Endometrial microvascular endothelial cells (primary cell): Measurements from ENCODE around the gene PICALM. TPM values are rescaled to one million over a fixed set of nuclear protein-coding genes. Genes with fewer than 3 reads are reported as not detected.
"Not testable (repeated sequence)": the region's sequence is repeated elsewhere in the genome, so short reads cannot be mapped to it uniquely, and the experiment has no call there.

Experiments used
- in situ Hi-C: cut with HindIII; loops from 2 replicates; pipeline ENCODE4 v1.10.0; 2017; ENCODE audit warnings: low sequenced_read_pairs, low pct_unique_long_range_greater_than_20kb; ENCODE audit errors: inconsistent ontology term
- total RNA-seq: library from RNA; depleted of rRNA; stranded (reverse); fragments of >200 nt; gene quantifications from one replicate; pipeline ENCODE4 v1.2.3, GENCODE V29; 2015; ENCODE audit errors: inconsistent ontology term

The PICALM gene
- 212 TPM for total RNA-seq

GRCh38 chr11:86068951-86069407 lies at the start of gene PICALM:
Gene PICALM (minus strand): TSS chr11:86069084. CDS start chr11:86068780, 304 bp downstream.
- in situ Hi-C loops = no loop called here

- in situ Hi-C loops = no loop called here
These were observed 49.4 kb upstream of the PICALM start for GRCh38 chr11:86118253-86118652.

DNA sequence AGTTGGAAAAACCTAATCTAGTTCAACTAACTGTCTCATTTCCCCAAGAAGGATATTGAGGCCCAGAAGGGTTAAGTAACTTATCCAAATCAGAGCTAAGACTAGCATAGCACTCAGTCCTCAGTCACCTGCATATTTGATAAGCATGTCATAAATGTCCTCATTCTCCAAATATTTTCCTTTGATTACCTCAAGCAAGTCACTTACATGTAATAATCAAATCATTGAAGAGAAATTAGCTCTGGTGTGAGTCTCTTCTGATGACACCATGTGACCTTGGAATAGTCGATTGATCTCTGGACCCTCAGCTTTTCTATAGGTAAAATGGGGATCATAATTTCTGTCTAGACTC lies 48.8 kb upstream of the PICALM start:
- in situ Hi-C loops = no loop called here

GRCh38 chr11:86117001-86117711 lies 48.3 kb upstream of the PICALM start:
- in situ Hi-C loops = no loop called here

DNA sequence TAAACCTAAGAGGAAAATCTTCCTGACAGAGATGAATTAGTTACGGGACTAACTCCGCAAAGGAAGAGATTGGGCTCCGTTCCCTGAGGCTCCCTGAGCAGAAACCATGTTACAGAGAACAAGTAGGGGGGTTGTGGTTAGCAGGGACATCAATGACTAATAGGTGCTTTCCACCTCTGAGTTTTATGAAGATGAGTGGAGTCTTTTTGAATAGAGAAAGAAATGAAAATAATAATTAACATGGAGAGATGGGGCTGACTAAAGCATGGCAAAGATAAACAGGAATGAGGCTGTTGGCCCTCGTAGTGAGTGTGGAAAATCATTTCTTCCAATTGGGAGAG lies 47.5 kb upstream of the PICALM start:
- in situ Hi-C loops = no loop called here

DNA sequence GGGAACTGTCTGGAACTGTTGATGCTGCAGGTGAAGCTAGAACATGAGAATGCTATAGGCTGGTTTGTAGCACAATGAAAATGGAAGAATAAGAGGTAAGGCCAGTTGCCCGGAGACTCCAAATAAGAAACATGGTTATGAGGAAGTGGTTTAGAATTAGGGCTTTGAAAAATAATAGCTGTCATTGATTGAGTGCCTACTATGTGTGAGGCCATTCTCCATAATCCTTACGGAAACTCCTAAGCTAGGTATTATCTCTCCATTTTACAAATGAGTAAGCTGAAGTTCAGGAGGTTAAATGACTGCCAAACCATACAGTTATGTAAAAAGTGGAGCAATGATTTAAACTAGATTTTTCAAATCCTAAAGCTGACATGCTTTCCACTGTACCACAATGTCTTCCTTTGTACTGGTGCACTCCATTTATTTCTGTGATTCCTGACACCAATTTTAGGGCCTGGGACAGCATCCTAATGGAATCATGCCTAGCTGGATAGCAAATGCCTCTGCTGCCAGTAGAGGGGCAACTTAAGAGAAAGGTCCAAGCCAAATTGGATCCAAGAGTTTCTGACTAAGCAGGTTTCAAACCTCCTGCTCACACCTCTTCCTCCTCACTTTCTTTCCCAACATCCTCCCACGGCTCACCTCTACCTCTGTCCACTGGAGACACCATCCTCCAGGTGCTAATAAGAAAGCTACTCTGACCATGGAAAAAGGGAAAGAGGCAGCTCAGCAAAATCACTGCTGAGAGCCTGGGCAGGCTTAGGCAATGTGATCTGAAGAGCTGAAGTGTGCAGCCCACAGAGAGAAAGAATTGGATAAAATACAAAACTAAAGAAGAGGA lies 46.9 kb upstream of the PICALM start:
- in situ Hi-C loops = no loop called here

DNA sequence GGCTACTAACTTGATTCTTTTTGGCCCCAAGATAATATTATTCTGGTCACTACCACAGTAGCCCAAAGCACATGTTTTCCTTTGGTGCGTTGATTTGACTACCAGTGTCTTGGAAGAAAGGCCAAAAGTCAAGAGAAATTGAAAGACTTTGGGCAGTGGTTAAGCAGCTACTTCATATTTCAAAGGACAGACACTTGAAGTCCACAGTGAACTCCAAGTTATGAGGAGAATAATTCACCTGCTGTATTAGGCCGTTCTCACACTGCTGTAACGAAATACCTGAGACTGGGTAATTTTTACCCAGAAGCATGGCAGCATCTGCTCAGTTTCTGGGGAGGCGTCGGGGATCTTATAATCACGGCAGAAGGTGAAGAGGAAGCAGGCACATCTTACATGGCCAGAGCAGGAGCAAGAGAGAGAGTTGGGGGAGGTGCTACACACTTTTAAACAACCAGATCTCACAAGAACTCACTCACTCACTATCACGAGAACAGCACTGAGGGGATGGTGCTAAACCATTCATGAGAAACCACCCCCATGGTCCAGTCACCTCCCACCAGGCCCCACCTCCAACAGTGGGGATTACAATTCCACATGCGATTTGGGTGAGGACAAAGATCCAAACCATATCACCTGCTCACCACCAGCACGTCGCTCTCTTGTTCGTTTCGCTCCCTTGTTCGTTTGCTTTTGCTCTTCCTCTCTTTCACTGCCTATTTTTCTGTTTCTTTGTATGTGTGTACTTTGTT lies 40.2 kb upstream of the PICALM start:
- in situ Hi-C loops = no loop called here

DNA sequence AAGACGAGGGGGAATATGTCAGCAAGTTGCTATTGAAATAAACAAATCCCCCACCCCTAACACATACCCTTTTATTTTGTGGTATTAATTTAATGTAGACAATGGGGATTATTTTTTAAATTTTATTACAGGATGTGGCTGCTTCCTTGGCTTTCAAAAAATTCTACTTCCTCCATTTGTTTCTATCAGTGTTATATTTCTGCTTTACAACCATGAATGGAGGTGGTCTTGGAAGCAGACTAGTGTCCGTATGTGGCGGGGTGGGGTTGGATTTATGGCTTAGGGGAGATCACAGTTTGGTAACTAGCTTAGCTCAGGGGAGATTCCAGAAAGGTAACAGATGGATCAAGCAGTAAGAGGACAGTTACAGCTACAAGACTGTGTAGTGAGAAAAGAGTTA lies 39.3 kb upstream of the PICALM start:
- in situ Hi-C loops = no loop called here

DNA sequence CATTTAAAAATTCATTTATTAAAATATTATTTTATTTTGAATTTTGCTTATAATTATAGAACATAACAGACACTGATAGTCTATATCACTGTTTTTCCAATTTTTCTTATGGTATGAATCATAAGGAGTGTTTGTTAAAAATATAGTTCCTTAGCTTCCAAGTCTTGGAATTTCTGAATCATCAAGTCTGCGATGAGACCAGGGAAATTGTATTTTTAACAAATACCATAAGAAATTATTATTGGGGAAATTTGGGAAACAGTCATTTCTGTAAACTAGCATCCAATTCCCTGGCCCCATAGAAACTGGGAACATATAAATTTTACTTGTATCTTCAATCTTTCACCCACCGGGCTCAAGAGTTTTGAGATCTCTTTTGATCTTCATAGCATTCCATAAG lies 38.0 kb upstream of the PICALM start:
- in situ Hi-C loops = no loop called here

DNA sequence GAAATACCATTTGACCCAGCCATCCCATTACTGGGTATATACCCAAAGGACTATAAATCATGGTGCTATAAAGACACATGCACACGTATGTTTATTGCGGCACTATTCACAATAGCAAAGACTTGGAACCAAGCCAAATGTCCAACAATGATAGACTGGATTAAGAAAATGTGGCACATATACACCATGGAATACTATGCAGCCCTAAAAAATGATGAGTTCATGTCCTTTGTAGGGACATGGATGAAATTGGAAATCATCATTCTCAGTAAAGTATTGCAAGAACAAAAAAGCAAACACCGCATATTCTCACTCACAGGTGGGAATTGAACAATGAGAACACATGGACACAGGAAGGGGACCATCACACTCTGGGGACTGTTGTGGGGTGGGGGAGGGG lies 37.1 kb upstream of the PICALM start:
- in situ Hi-C loops = not testable (repeated sequence)

DNA sequence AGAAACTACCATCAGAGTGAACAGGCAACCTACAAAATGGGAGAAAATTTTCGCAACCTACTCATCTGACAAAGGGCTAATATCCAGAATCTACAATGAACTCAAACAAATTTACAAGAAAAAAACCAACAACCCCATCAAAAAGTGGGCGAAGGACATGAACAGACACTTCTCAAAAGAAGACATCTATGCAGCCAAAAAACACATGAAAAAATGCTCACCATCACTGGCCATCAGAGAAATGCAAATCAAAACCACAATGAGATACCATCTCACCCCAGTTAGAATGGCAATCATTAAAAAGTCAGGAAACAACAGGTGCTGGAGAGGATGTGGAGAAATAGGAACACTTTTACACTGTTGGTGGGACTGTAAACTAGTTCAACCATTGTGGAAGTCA lies 36.7 kb upstream of the PICALM start:
- in situ Hi-C loops = not testable (repeated sequence)

GRCh38 chr11:86103808-86104207 lies 34.9 kb upstream of the PICALM start:
- in situ Hi-C loops = no loop called here

DNA sequence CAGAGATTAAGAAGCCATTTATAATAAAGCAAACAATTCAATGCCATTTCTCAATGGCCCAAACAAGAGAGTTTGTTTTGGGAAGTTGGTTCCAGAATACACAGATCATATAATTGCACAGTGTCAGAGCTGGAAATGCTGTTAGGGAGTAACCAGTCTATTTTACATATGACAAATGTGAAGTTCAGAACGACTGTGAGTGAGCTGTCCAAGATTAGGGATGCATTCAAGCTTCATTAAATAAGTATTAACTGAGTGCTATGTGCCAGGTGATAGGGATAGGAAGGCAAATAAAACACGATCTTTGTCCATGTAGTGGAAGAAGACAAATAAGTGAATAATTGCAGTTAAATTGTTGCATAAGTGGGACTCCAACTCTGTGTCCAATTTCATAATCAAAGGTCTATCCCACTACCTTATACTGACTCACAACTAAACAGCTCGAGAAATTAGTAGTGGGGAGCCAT lies 33.1 kb upstream of the PICALM start:
- in situ Hi-C loops = no loop called here

DNA sequence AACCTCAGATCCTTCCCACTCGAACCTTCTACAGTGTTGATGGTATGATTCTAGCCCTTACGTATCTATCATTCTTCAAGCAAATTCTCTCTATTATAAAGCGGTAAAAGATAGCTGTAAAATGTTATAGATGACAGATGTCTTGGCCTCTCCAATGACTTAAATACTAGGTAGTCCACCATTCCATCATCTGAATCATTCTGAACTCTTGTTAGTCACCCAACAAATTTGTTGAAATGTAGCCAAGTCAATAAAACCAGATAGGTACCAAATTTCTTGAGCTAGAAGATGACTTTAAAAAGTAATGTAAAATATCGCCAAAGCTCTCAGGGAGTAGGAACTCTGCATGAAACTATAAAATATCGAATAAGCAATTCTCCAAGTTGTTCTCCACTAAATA lies 32.6 kb upstream of the PICALM start:
- in situ Hi-C loops = no loop called here

DNA sequence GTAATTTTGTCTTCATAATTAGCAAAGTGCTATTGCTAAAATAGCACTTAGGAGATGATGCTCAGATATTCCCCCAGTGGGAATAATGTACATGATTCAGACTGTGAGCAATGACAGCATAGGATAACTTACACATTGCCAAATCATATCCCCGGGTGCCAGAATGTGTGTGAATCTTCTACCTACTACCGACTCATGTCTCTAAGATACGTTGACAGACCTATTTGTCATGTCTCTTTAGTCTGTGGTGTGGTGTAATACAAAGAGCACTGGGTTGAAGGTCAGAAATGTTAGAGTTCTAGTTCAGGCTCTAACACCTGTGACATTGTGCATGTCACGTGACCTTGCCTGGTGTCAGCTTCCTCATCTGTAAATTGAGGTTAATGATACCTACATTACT lies 31.0 kb upstream of the PICALM start:
- in situ Hi-C loops = no loop called here

DNA sequence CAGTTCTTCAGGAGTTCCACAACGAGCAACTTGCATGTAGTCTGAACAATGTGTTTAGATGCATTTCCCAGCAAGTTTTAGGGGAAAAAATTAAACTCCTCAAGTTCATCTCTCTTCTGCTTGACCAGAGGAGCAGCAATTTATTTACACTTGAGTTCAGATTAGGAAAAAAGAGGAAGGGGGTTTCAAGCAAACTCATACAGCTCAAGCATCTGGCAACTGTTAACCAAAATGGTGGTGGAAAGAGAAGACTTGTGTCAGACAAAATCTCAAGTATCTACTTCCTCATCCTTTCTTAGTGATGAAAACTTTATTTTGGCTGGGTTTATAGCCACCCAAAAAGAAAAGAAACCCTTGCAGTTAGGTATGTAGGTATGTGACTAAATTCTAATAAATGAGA lies 29.1 kb upstream of the PICALM start:
- in situ Hi-C loops = no loop called here

DNA sequence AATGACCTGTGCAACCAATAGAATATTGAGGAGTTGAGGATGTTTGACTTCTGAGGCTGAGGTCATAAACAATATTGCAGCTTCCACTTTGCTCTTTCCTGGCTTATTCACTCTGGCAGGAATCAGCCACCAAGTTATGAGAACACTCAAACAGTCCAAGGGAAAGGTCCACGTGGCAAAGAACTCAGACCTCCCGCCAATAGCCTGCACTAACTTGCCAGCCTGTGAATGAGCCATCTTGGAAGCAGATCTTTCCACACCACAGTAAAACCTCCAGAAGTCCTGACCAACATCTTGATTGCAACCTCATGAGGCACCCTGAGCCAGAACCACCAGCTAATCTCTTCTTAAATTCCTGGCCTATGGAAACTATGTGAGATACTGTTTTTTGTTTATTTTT lies 22.7 kb upstream of the PICALM start:
- in situ Hi-C loops = no loop called here

- in situ Hi-C loops = no loop called here
These were observed 22.2 kb upstream of the PICALM start for GRCh38 chr11:86091086-86091485.

DNA sequence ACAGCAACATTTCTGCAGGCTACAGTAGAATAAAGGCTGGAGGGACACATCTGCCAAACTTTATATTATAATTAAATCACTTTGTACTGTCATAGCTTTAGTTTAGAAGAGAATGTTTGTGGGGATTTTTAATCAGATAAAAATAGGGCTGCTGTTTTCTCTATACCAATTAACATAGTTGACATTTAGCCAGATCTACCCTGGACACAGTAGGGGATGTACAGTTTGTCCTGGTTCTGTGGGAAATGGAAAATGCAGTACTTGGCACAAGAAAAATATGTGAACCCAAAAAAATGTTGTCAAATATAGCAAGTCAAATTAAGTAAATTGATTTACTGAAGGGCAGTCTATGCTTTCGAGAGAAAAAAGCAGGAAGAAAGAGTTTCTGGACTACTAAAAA lies 20.8 kb upstream of the PICALM start:
- in situ Hi-C loops = no loop called here

GRCh38 chr11:86087688-86088087 lies 18.8 kb upstream of the PICALM start:
- in situ Hi-C loops = not testable (repeated sequence)
